Neural progenitor cell (in vitro differentiated cells): ENCODE results near the gene CCDC117. TPM values are rescaled to one million over a fixed set of nuclear protein-coding genes. Genes with fewer than 3 reads are reported as not detected.
A peak's percentile ranks its signal among the peaks of the same experiment; 100 is the strongest.

Experiments used
- DNase-seq: peaks from one replicate; pipeline ENCODE4 v3.0.0-alpha.2; 2016; ENCODE audit warnings: low spot score
- H2AFZ ChIP-seq: fragments of 200-600 bp; sonication (generic); replicated peaks from 2 replicates; pipeline ENCODE4 v1.6.1; 2016; ENCODE audit warnings: antibody characterized with exemption
- H3F3A ChIP-seq: fragments of 200-600 bp; sonication (generic); 2 replicates; pipeline ENCODE4 v1.6.1; 2016; ENCODE audit warnings: antibody characterized with exemption, low read depth
- H3K27ac ChIP-seq: fragments of 200-600 bp; sonication (generic); 2 replicates; pipeline ENCODE4 v1.5.1; 2016; ENCODE audit warnings: mild to moderate bottlenecking
- H3K27me3 ChIP-seq: fragments of 200-600 bp; sonication (generic); 2 replicates; pipeline ENCODE4 v1.6.1; 2016; ENCODE audit warnings: mild to moderate bottlenecking, moderate library complexity
- H3K36me3 ChIP-seq: fragments of 200-600 bp; sonication (generic); 2 replicates; pipeline ENCODE4 v1.5.1; 2016
- H3K4me1 ChIP-seq: fragments of 200-600 bp; sonication (generic); 2 replicates; pipeline ENCODE4 v1.6.1; 2016; ENCODE audit warnings: mixed run types
- H3K4me2 ChIP-seq: fragments of 200-600 bp; sonication (generic); 2 replicates; pipeline ENCODE4 v1.6.1; 2016
- H3K4me3 ChIP-seq: fragments of 200-600 bp; sonication (generic); 2 replicates; pipeline ENCODE4 v1.5.1; 2016
- H3K79me2 ChIP-seq: fragments of 200-600 bp; sonication (generic); 2 replicates; pipeline ENCODE4 v1.6.1; 2016; ENCODE audit warnings: low read depth
- H3K9ac ChIP-seq: fragments of 200-600 bp; sonication (generic); 2 replicates; pipeline ENCODE4 v1.6.1; 2016
- H3K9me3 ChIP-seq: fragments of 200-600 bp; sonication (generic); 2 replicates; pipeline ENCODE4 v1.5.1; 2016; ENCODE audit warnings: low read depth
- H4K20me1 ChIP-seq: fragments of 200-600 bp; sonication (generic); 2 replicates; pipeline ENCODE4 v1.6.1; 2016; ENCODE audit warnings: low read depth
- H3K27ac Mint-ChIP-seq: 3 replicates; pipeline ENCODE4 v1.8.0; 2021; ENCODE audit warnings: mixed read lengths
- H3K27me3 Mint-ChIP-seq: 2 replicates; pipeline ENCODE4 v1.8.0; 2022; ENCODE audit warnings: low read depth, mild to moderate bottlenecking, inconsistent platforms, moderate library complexity, mixed read lengths; ENCODE audit not compliant: insufficient read depth
- H3K36me3 Mint-ChIP-seq: 3 replicates; pipeline ENCODE4 v1.8.0; 2021; ENCODE audit warnings: mixed read lengths
- H3K4me1 Mint-ChIP-seq: 3 replicates; pipeline ENCODE4 v1.8.0; 2021; ENCODE audit warnings: mixed read lengths
- H3K4me3 Mint-ChIP-seq: 3 replicates; pipeline ENCODE4 v1.8.0; 2021; ENCODE audit warnings: mild to moderate bottlenecking, moderate library complexity, mixed read lengths
- H3K9me3 Mint-ChIP-seq: 3 replicates; pipeline ENCODE4 v1.8.0; 2020; ENCODE audit warnings: mixed read lengths
- CTCF ChIP-seq: fragments of 200-600 bp; sonication (generic); IDR thresholded peaks from 2 replicates; pipeline ENCODE4 v1.5.1; 2017; ENCODE audit warnings: antibody characterized with exemption, mild to moderate bottlenecking
- EZH2 ChIP-seq: fragments of 200-600 bp; sonication (generic); IDR thresholded peaks from 2 replicates; pipeline ENCODE4 v1.6.1; 2017; ENCODE audit warnings: antibody characterized with exemption, mild to moderate bottlenecking, moderate library complexity
- EZH2phosphoT487 ChIP-seq: fragments of 200-600 bp; sonication (generic); IDR thresholded peaks from 2 replicates; pipeline ENCODE4 v1.6.1; 2017; ENCODE audit warnings: antibody characterized with exemption
- total RNA-seq: library from RNA; depleted of rRNA; stranded (reverse); fragments of >200 nt; gene quantifications from 2 replicates; pipeline ENCODE4 v1.2.3, GENCODE V29; 2015; ENCODE audit warnings: low replicate concordance

CCDC117 gene
- total RNA-seq, 1 donor from 2014 or later = 80.2 TPM

GRCh38 chr22:28793976-28794584, 21.6 kb downstream of the CCDC117 start:
- Histone ChIP-seq H3K36me3 (no peaks in the 10 kb centered on the region), H3K4me3 (no peak overlapping the region), H3K27ac (no peak overlapping the region)

GRCh38 chr22:28795071-28795693, 22.7 kb downstream of the CCDC117 start:
- Histone ChIP-seq H3K36me3 (no peaks in the 10 kb centered on the region), H3K27me3 (no peaks in the 10 kb centered on the region), H3K4me3 (no peak overlapping the region), H3K9ac (no peak overlapping the region), H3F3A (peaks cover 48% of the 10 kb centered on the region), H3K9me3 (no peaks in the 10 kb centered on the region), H4K20me1 (peaks cover 21% of the 10 kb centered on the region), H2AFZ (no peak overlapping the region), H3K4me2 (no peak overlapping the region), H3K27ac (no peak overlapping the region), H3K4me1 (peaks cover 8% of the 10 kb centered on the region), H3K79me2 (peaks cover 36% of the 10 kb centered on the region)
- Mint-ChIP-seq H3K9me3 (no peaks in the 10 kb centered on the region), H3K27ac (no peak overlapping the region), H3K4me3 (no peak overlapping the region), H3K4me1 (peaks cover 20% of the 10 kb centered on the region), H3K36me3 (peaks cover 36% of the 10 kb centered on the region), H3K27me3 (peaks cover 3% of the 10 kb centered on the region)
- no peak for TF ChIP-seq CTCF
- no peak for TF ChIP-seq EZH2phosphoT487
- no peak for TF ChIP-seq EZH2
- DNase-seq = no peak

More at GRCh38 chr22:28793976-28794584, 21.6 kb downstream of the CCDC117 start:
- no peaks in the 10 kb centered on the region for H3K9me3 ChIP-seq
- Mint-ChIP-seq H3K4me3 (no peak overlapping the region), H3K36me3 (peaks cover 40% of the 10 kb centered on the region), H3K9me3 (no peaks in the 10 kb centered on the region), H3K27me3 (peaks cover 3% of the 10 kb centered on the region), H3K27ac (no peak overlapping the region), H3K4me1 (peaks cover 16% of the 10 kb centered on the region)
- peaks cover 4% of the 10 kb centered on the region for H3K4me1 ChIP-seq
- DNase-seq = no peak
- TF ChIP-seq EZH2phosphoT487 = no peak
- no peak for TF ChIP-seq CTCF
- TF ChIP-seq EZH2 = no peak
- no peak overlapping the region for H2AFZ ChIP-seq
- no peaks in the 10 kb centered on the region for H3K27me3 ChIP-seq
- H3K9ac ChIP-seq = no peak overlapping the region
- peaks cover 25% of the 10 kb centered on the region for H3K79me2 ChIP-seq
- H3F3A ChIP-seq = peaks cover 43% of the 10 kb centered on the region
- H4K20me1 ChIP-seq = peaks cover 13% of the 10 kb centered on the region
- no peak overlapping the region for H3K4me2 ChIP-seq

GRCh38 chr22:28795932-28796856, 23.7 kb downstream of the CCDC117 start:
- Histone ChIP-seq H4K20me1 (peaks cover 21% of the 10 kb centered on the region), H3F3A (peaks cover 55% of the 10 kb centered on the region), H3K36me3 (no peaks in the 10 kb centered on the region)

More at GRCh38 chr22:28795932-28796856, 23.7 kb downstream of the CCDC117 start:
- no peak overlapping the region for H3K9ac ChIP-seq
- no peak overlapping the region for H3K4me2 ChIP-seq
- H3K4me1 ChIP-seq = peaks cover 12% of the 10 kb centered on the region
- peaks cover 36% of the 10 kb centered on the region for H3K36me3 Mint-ChIP-seq
- H2AFZ ChIP-seq = no peak overlapping the region
- no peaks in the 10 kb centered on the region for H3K9me3 Mint-ChIP-seq
- no peak overlapping the region for H3K27ac ChIP-seq
- H3K4me3 Mint-ChIP-seq = no peak overlapping the region
- H3K79me2 ChIP-seq = peaks cover 42% of the 10 kb centered on the region
- H3K4me1 Mint-ChIP-seq = peaks cover 26% of the 10 kb centered on the region
- peaks cover 3% of the 10 kb centered on the region for H3K27me3 Mint-ChIP-seq
- H3K9me3 ChIP-seq = no peaks in the 10 kb centered on the region
- no peak for DNase-seq
- H3K4me3 ChIP-seq = no peak overlapping the region
- H3K27me3 ChIP-seq = no peaks in the 10 kb centered on the region
- TF ChIP-seq CTCF (no peak), EZH2 (no peak), EZH2phosphoT487 (no peak)
- peak overlapping the region; percentile 50 for H3K27ac Mint-ChIP-seq
